Panc1 (cell line): ENCODE measurements around the gene VWC2L. TPM values are rescaled to one million over a fixed set of nuclear protein-coding genes. Genes with fewer than 3 reads are reported as not detected.

Experiments
- ATAC-seq: fragments of 200-7000 bp; cut with Tn5 transposase; 2 replicates; pipeline ENCODE4 v1.9.1; 2020; ENCODE audit warnings: mild to moderate bottlenecking, moderate library complexity
- BruUV-seq: library from RNA; stranded (reverse); fragments of 400-500 nt; replicated peaks from 2 replicates; lab custom pipeline; 2021; lab: Mats Ljungman, UMichigan
- CTCF ChIA-PET: fragments of 300-600 bp; sonication (Branson Sonifier 250); formaldehyde crosslinking; loops from one replicate; lab custom pipeline; 2022; ENCODE audit warnings: antibody characterized with exemption; lab: Charles Lee
- POLR2A ChIA-PET: fragments of 300-600 bp; sonication (Branson Sonifier 250); formaldehyde crosslinking; loops from one replicate; lab custom pipeline; 2022; ENCODE audit warnings: antibody characterized with exemption; lab: Charles Lee
- DNase-seq: peaks from one replicate; pipeline ENCODE4 v3.0.0-alpha.2; 2010; ENCODE audit warnings: low read depth, low spot score
- H3K27ac ChIP-seq: 2 replicates; pipeline ENCODE4 v1.5.1; 2011; ENCODE audit warnings: mild to moderate bottlenecking, low read length, inconsistent platforms
- H3K27me3 ChIP-seq: fragments of 200-500 bp; sonication (Bioruptor generic); 2 replicates; pipeline ENCODE4 v1.6.0; 2014; ENCODE audit warnings: low read length, inconsistent platforms; ENCODE audit not compliant: control insufficient read depth, insufficient read depth
- H3K36me3 ChIP-seq: fragments of 200-500 bp; sonication (Bioruptor generic); 2 replicates; pipeline ENCODE4 v1.5.1; 2014; ENCODE audit warnings: inconsistent platforms, mild to moderate bottlenecking, low read length, moderate library complexity; ENCODE audit not compliant: control insufficient read depth, insufficient read depth
- H3K4me1 ChIP-seq: 2 replicates; pipeline ENCODE4 v1.5.1; 2011; ENCODE audit warnings: inconsistent platforms, mild to moderate bottlenecking, low read length, moderate library complexity; ENCODE audit not compliant: control insufficient read depth, insufficient read depth
- H3K4me3 ChIP-seq, 2 experiments: 2 replicates each; pipeline ENCODE4 v1.5.1; 2011 to 2012; ENCODE audit warnings: low read depth in 2 of 2, low read length in 2 of 2, mild to moderate bottlenecking in 2 of 2, inconsistent platforms in 1 of 2, moderate library complexity in 1 of 2
- H3K9me3 ChIP-seq: fragments of 200-500 bp; sonication (Bioruptor generic); 2 replicates; pipeline ENCODE4 v1.5.1; 2014; ENCODE audit warnings: low read depth, mild to moderate bottlenecking, inconsistent platforms, low read length, moderate library complexity; ENCODE audit not compliant: control insufficient read depth, insufficient read depth
- POLR2AphosphoS5 ChIP-seq: IDR thresholded peaks from 2 replicates; pipeline ENCODE4 v1.6.1; 2012; ENCODE audit warnings: mild to moderate bottlenecking, low read depth, low read length, moderate library complexity
- REST ChIP-seq, 2 experiments: IDR thresholded peaks; 2 replicates each; pipeline ENCODE4 v1.6.1; 2011 to 2012; ENCODE audit warnings: low read depth in 2 of 2, control low read depth in 1 of 2, low read length in 1 of 2, mild to moderate bottlenecking in 1 of 2, moderate library complexity in 1 of 2; ENCODE audit not compliant: insufficient read depth in 1 of 2
- SIN3A ChIP-seq: IDR thresholded peaks from 2 replicates; pipeline ENCODE4 v1.6.1; 2012; ENCODE audit warnings: low read depth, mild to moderate bottlenecking, low read length, moderate library complexity, borderline replicate concordance; ENCODE audit not compliant: insufficient read depth
- TCF7L2 ChIP-seq: IDR thresholded peaks from 2 replicates; pipeline ENCODE4 v1.6.1; 2011; ENCODE audit warnings: mild to moderate bottlenecking, low read depth, low read length, inconsistent platforms
- in situ Hi-C: cut with HindIII; loops from 2 replicates; pipeline ENCODE4 v1.10.0; 2016; ENCODE audit warnings: low sequenced_read_pairs, low pct_unique_long_range_greater_than_20kb
- intact Hi-C: fragments of 100-400 bp; cut with micrococcal nuclease; formaldehyde crosslinking; loops from one replicate; pipeline ENCODE4 v1.10.0; 2022; ENCODE audit not compliant: unreplicated experiment
- total RNA-seq: library from RNA; stranded (reverse); gene quantifications from one replicate; pipeline ENCODE4 v1.2.1, GENCODE V29; 2021; ENCODE audit not compliant: unreplicated experiment
- TF ChIP-seq, protein P1 (sequence below): fragments of 450-650 bp; IDR thresholded peaks from 2 replicates; pipeline ENCODE4 v1.5.1; 2017; ENCODE audit warnings: mild to moderate bottlenecking

Gene VWC2L
- total RNA-seq, 1 experiment from 2014 or later: not detected

GRCh38 chr2:214569419-214570035 is 158.7 kb downstream of the VWC2L start:
- no peak overlapping the region for H3K4me3 ChIP-seq
- in situ Hi-C loops (no loop called here), intact Hi-C loops (no loop called here)
- no peak for ATAC-seq
- no peaks in the 10 kb centered on the region for H3K27me3 ChIP-seq
- H3K36me3 ChIP-seq: no peaks in the 10 kb centered on the region
- ChIA-PET POLR2A (no interaction called here), CTCF (no interaction called here)
- no peak for DNase-seq
- no peaks in the 10 kb centered on the region for H3K9me3 ChIP-seq
- no TSS peak for BruUV-seq
- H3K4me1 ChIP-seq: no peaks in the 10 kb centered on the region
- no peak for TF ChIP-seq SIN3A
- no peak for TF ChIP-seq POLR2AphosphoS5
- no peak for TF ChIP-seq TCF7L2
- no peak for TF ChIP-seq REST (IDR thresholded peaks at IDR 0.05; ENCODE audit: insufficient read depth in 1 of 2, low read depth in 2 of 2, low read length in 1 of 2)
- TF ChIP-seq, protein P1, sequence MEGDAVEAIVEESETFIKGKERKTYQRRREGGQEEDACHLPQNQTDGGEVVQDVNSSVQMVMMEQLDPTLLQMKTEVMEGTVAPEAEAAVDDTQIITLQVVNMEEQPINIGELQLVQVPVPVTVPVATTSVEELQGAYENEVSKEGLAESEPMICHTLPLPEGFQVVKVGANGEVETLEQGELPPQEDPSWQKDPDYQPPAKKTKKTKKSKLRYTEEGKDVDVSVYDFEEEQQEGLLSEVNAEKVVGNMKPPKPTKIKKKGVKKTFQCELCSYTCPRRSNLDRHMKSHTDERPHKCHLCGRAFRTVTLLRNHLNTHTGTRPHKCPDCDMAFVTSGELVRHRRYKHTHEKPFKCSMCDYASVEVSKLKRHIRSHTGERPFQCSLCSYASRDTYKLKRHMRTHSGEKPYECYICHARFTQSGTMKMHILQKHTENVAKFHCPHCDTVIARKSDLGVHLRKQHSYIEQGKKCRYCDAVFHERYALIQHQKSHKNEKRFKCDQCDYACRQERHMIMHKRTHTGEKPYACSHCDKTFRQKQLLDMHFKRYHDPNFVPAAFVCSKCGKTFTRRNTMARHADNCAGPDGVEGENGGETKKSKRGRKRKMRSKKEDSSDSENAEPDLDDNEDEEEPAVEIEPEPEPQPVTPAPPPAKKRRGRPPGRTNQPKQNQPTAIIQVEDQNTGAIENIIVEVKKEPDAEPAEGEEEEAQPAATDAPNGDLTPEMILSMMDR: no peak
- no peak overlapping the region for H3K27ac ChIP-seq

GRCh38 chr2:214574084-214574781 is 163.4 kb downstream of the VWC2L start:
- no TSS peak for BruUV-seq

More at GRCh38 chr2:214574084-214574781, 163.4 kb downstream of the VWC2L start:
- ATAC-seq (no peak), DNase-seq (no peak)
- no peak for TF ChIP-seq REST (IDR thresholded peaks at IDR 0.05; ENCODE audit: insufficient read depth in 1 of 2, low read depth in 2 of 2, low read length in 1 of 2)
- TF ChIP-seq, protein P1: no peak
- TF ChIP-seq SIN3A: no peak
- no peak for TF ChIP-seq POLR2AphosphoS5
- no peak for TF ChIP-seq TCF7L2
- Histone ChIP-seq H3K27ac (no peak overlapping the region), H3K36me3 (no peaks in the 10 kb centered on the region), H3K4me3 (no peak overlapping the region), H3K4me1 (no peaks in the 10 kb centered on the region), H3K9me3 (no peaks in the 10 kb centered on the region), H3K27me3 (no peaks in the 10 kb centered on the region)
- in situ Hi-C loops (no loop called here), intact Hi-C loops (no loop called here)
- CTCF ChIA-PET: no interaction called here
- POLR2A ChIA-PET: no interaction called here
